PC-9 (cell line): ENCODE measurements around the gene MMP11. TPM values are rescaled to one million over a fixed set of nuclear protein-coding genes. Genes with fewer than 3 reads are reported as not detected.

Experiments used
- BruUV-seq: library from RNA; stranded (reverse); fragments of 400-500 nt; replicated peaks from 2 replicates; lab custom pipeline; 2021; lab: Mats Ljungman, UMichigan
- CTCF ChIA-PET: fragments of 300-600 bp; sonication (Branson Sonifier 250); formaldehyde crosslinking; loops from one replicate; lab custom pipeline; 2022; ENCODE audit warnings: antibody characterized with exemption; lab: Charles Lee
- POLR2A ChIA-PET: fragments of 300-600 bp; sonication (Branson Sonifier 250); formaldehyde crosslinking; loops from one replicate; lab custom pipeline; 2022; ENCODE audit warnings: antibody characterized with exemption; ENCODE audit not compliant: unreplicated experiment; lab: Charles Lee
- DNase-seq, 2 experiments: peaks; one replicate each; pipeline versions ENCODE4 v3.0.0 to v3.0.0-alpha.2; 2015 to 2022; ENCODE audit warnings: mixed read lengths in 1 of 2
- H2AFZ ChIP-seq: fragments of 200-600 bp; sonication (generic); 2 replicates; pipeline ENCODE4 v1.8.1; 2017; ENCODE audit warnings: antibody characterized with exemption
- H3F3A ChIP-seq: fragments of 200-600 bp; sonication (generic); 2 replicates; pipeline ENCODE4 v1.8.1; 2017; ENCODE audit warnings: antibody characterized with exemption, mild to moderate bottlenecking, low read depth; ENCODE audit not compliant: insufficient read depth
- H3K27ac ChIP-seq: fragments of 200-600 bp; sonication (generic); 2 replicates; pipeline ENCODE4 v1.6.1; 2016; ENCODE audit warnings: mixed run types
- H3K27me3 ChIP-seq: fragments of 200-600 bp; sonication (generic); 2 replicates; pipeline ENCODE4 v1.6.1; 2016; ENCODE audit warnings: low read depth, mixed run types; ENCODE audit not compliant: insufficient read depth
- H3K36me3 ChIP-seq: fragments of 200-600 bp; sonication (generic); 2 replicates; pipeline ENCODE4 v1.6.1; 2016; ENCODE audit warnings: low read depth, mixed run types
- H3K4me1 ChIP-seq: fragments of 200-600 bp; sonication (generic); replicated peaks from 2 replicates; pipeline ENCODE4 v1.6.1; 2016; ENCODE audit warnings: mixed run types; ENCODE audit not compliant: insufficient read depth
- H3K4me2 ChIP-seq: fragments of 200-600 bp; sonication (generic); 2 replicates; pipeline ENCODE4 v1.6.1; 2017; ENCODE audit warnings: mixed run types
- H3K4me3 ChIP-seq: fragments of 200-600 bp; sonication (generic); 2 replicates; pipeline ENCODE4 v1.6.1; 2016; ENCODE audit warnings: mixed run types
- H3K79me2 ChIP-seq: fragments of 200-600 bp; sonication (generic); 2 replicates; pipeline ENCODE4 v1.6.1; 2017; ENCODE audit warnings: low read depth, mixed run types
- H3K9me2 ChIP-seq: fragments of 200-600 bp; sonication (generic); 2 replicates; pipeline ENCODE4 v1.8.1; 2017; ENCODE audit warnings: mild to moderate bottlenecking; ENCODE audit not compliant: insufficient read depth
- H3K9me3 ChIP-seq: fragments of 200-600 bp; sonication (generic); 2 replicates; pipeline ENCODE4 v1.8.1; 2016; ENCODE audit warnings: low read depth; ENCODE audit not compliant: insufficient read depth
- H4K20me1 ChIP-seq: fragments of 200-600 bp; sonication (generic); 2 replicates; pipeline ENCODE4 v1.8.1; 2017; ENCODE audit not compliant: insufficient read depth
- EZH2 ChIP-seq: fragments of 200-600 bp; sonication (generic); IDR thresholded peaks from 2 replicates; pipeline ENCODE4 v1.8.0; 2017; ENCODE audit warnings: antibody characterized with exemption, low read depth
- intact Hi-C: fragments of 100-400 bp; cut with micrococcal nuclease; formaldehyde crosslinking; loops from one replicate; pipeline ENCODE4 v1.10.0; 2022; ENCODE audit not compliant: unreplicated experiment
- total RNA-seq: library from RNA; stranded (reverse); gene quantifications from 2 replicates; pipeline ENCODE4 v1.2.3, GENCODE V29; 2021
- TF ChIP-seq, protein P1 (sequence below): fragments of 200-600 bp; sonication (generic); conservative IDR thresholded peaks from 2 replicates; pipeline ENCODE4 v1.6.1; 2017; ENCODE audit warnings: mixed run types, antibody characterized with exemption, mild to moderate bottlenecking, moderate library complexity

The MMP11 gene
- total RNA-seq, 1 experiment from 2014 or later = 2.4 TPM

DNA sequence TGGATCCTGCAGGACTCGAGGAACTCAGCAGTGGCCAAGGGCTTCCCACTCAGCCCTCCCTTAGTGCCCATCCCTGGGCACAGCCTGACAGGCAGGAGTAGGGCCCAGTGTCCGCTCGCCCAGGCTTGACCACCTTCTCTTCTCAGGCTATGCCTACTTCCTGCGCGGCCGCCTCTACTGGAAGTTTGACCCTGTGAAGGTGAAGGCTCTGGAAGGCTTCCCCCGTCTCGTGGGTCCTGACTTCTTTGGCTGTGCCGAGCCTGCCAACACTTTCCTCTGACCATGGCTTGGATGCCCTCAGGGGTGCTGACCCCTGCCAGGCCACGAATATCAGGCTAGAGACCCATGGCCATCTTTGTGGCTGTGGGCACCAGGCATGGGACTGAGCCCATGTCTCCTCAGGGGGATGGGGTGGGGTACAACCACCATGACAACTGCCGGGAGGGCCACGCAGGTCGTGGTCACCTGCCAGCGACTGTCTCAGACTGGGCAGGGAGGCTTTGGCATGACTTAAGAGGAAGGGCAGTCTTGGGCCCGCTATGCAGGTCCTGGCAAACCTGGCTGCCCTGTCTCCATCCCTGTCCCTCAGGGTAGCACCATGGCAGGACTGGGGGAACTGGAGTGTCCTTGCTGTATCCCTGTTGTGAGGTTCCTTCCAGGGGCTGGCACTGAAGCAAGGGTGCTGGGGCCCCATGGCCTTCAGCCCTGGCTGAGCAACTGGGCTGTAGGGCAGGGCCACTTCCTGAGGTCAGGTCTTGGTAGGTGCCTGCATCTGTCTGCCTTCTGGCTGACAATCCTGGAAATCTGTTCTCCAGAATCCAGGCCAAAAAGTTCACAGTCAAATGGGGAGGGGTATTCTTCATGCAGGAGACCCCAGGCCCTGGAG lies 10.9 kb downstream of the MMP11 start:
- no peak for TF ChIP-seq EZH2
- TF ChIP-seq, protein P1, sequence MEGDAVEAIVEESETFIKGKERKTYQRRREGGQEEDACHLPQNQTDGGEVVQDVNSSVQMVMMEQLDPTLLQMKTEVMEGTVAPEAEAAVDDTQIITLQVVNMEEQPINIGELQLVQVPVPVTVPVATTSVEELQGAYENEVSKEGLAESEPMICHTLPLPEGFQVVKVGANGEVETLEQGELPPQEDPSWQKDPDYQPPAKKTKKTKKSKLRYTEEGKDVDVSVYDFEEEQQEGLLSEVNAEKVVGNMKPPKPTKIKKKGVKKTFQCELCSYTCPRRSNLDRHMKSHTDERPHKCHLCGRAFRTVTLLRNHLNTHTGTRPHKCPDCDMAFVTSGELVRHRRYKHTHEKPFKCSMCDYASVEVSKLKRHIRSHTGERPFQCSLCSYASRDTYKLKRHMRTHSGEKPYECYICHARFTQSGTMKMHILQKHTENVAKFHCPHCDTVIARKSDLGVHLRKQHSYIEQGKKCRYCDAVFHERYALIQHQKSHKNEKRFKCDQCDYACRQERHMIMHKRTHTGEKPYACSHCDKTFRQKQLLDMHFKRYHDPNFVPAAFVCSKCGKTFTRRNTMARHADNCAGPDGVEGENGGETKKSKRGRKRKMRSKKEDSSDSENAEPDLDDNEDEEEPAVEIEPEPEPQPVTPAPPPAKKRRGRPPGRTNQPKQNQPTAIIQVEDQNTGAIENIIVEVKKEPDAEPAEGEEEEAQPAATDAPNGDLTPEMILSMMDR = no peak
- Histone ChIP-seq H3K4me2 (no peak overlapping the region), H2AFZ (no peak overlapping the region), H4K20me1 (peaks cover 12% of the 10 kb centered on the region), H3F3A (peaks cover 7% of the 10 kb centered on the region; the same call in 1 of the 2 replicates), H3K36me3 (no peaks in the 10 kb centered on the region), H3K9me3 (no peaks in the 10 kb centered on the region), H3K4me1 (peaks cover 29% of the 10 kb centered on the region), H3K27ac (no peak overlapping the region), H3K27me3 (no peaks in the 10 kb centered on the region), H3K79me2 (peaks cover 12% of the 10 kb centered on the region), H3K4me3 (no peak overlapping the region), H3K9me2 (no peaks in the 10 kb centered on the region)
- CTCF ChIA-PET = no interaction called here
- no peak for DNase-seq
- intact Hi-C loops = no loop called here
- POLR2A ChIA-PET = no interaction called here
- no TSS peak for BruUV-seq

- Histone ChIP-seq H3K36me3 (no peaks in the 10 kb centered on the region), H3K9me2 (no peaks in the 10 kb centered on the region), H3K79me2 (peaks cover 19% of the 10 kb centered on the region), H3K27ac (no peak overlapping the region), H3K4me1 (peaks cover 35% of the 10 kb centered on the region), H3K27me3 (no peaks in the 10 kb centered on the region), H2AFZ (no peak overlapping the region), H3K4me2 (no peak overlapping the region), H3K9me3 (no peaks in the 10 kb centered on the region), H3K4me3 (no peak overlapping the region), H3F3A (peaks cover 7% of the 10 kb centered on the region; the same call in 1 of the 2 replicates), H4K20me1 (peaks cover 19% of the 10 kb centered on the region)
- ChIA-PET CTCF (no interaction called here), POLR2A (no interaction called here)
- DNase-seq = no peak
- TF ChIP-seq, protein P1 = no peak
- no peak for TF ChIP-seq EZH2
- BruUV-seq = no TSS peak
- intact Hi-C loops = no loop called here
These were observed 11.6 kb downstream of the MMP11 start for GRCh38 chr22:23784215-23784732.

GRCh38 chr22:23786261-23786710 lies 13.6 kb downstream of the MMP11 start:
- H4K20me1 ChIP-seq = peaks cover 39% of the 10 kb centered on the region
- intact Hi-C loops = no loop called here
- peak overlapping the region; percentile 75 for H2AFZ ChIP-seq
- H3K4me1 ChIP-seq = peaks cover 33% of the 10 kb centered on the region
- no peaks in the 10 kb centered on the region for H3K27me3 ChIP-seq
- no peaks in the 10 kb centered on the region for H3K9me2 ChIP-seq
- no peak for TF ChIP-seq EZH2
- TF ChIP-seq, protein P1 = no peak
- no peaks in the 10 kb centered on the region for H3K36me3 ChIP-seq
- DNase-seq = no peak
- H3K27ac ChIP-seq = peak overlapping the region; percentile 88; the same call in 1 of the 2 replicates
- ChIA-PET POLR2A (no interaction called here), CTCF (no interaction called here)
- peaks cover 7% of the 10 kb centered on the region; the same call in 1 of the 2 replicates for H3F3A ChIP-seq
- H3K4me3 ChIP-seq = peak overlapping the region; percentile 68; the same call in 1 of the 2 replicates
- peak overlapping the region; percentile 89 for H3K4me2 ChIP-seq
- H3K79me2 ChIP-seq = peaks cover 39% of the 10 kb centered on the region
- H3K9me3 ChIP-seq = no peaks in the 10 kb centered on the region
- TSS peak; percentile 76 for BruUV-seq
